Measurements from ENCODE around the gene WDR38. TPM values are rescaled to one million over a fixed set of nuclear protein-coding genes. Genes with fewer than 3 reads are reported as not detected.

Gene WDR38
- total and polyA plus RNA-seq, 4 donors: not detected

DNA sequence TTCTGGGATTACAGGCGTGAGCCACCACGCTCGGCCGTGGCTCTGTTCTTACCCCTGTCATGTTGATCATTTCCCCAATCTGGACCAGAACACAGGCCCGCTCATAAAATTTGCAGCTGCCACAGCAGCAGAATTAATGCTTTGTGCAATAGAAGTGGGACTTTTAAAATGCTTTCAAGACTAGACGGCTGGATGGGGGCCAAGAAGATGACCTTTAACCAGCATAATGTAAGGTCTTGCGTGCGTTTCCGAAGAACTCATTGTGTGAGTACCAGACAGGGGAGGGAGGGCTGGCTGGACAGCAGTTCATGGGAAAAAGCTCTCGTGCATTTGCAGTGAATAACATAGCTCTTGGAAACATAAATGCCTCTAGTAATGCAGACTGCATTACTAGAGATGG, 3.5 kb upstream of the WDR38 start:
- Histone ChIP-seq H3K9ac (ENCODE audit: low read depth in 1 of 2, low read length in 2 of 2) (no peak overlapping the region), H3K27me3 (ENCODE audit: control insufficient read depth in 4 of 4, insufficient read depth in 4 of 4, low read length in 3 of 4) (peaks cover 0 to 4% (median 0%) of the 10 kb centered on the region in 4 donors), H3K4me1 (ENCODE audit: control insufficient read depth in 4 of 4, insufficient read depth in 4 of 4, low read length in 3 of 4) (peaks cover 2 to 13% (median 10%) of the 10 kb centered on the region in 4 donors), H3K36me3 (ENCODE audit: control insufficient read depth in 4 of 4, insufficient read depth in 3 of 4, low read depth in 1 of 4, low read length in 3 of 4) (no peaks in the 10 kb centered on the region), H3K27ac (ENCODE audit: low read depth in 1 of 2, low read length in 2 of 2) (no peak overlapping the region), H3K9me3 (ENCODE audit: control insufficient read depth in 4 of 4, low read length in 3 of 4) (no peaks in the 10 kb centered on the region), H3K4me3 (ENCODE audit: low read depth in 1 of 3, low read length in 3 of 3) (no peak overlapping the region)
- 55% methylated on average over 10 of the region's 10 CpGs for WGBS
- no peak for DNase-seq (ENCODE audit: low spot score)
- TF ChIP-seq EGR1 (IDR thresholded peaks at IDR 0.05; ENCODE audit: low read depth in 2 of 2): no peak
- no peak for TF ChIP-seq RAD21 (IDR thresholded peaks at IDR 0.05)
- no peak for TF ChIP-seq TAF1 (conservative IDR thresholded peaks at IDR 0.05)
- TF ChIP-seq REST (IDR thresholded peaks at IDR 0.05): no peak
- TF ChIP-seq, protein P1, sequence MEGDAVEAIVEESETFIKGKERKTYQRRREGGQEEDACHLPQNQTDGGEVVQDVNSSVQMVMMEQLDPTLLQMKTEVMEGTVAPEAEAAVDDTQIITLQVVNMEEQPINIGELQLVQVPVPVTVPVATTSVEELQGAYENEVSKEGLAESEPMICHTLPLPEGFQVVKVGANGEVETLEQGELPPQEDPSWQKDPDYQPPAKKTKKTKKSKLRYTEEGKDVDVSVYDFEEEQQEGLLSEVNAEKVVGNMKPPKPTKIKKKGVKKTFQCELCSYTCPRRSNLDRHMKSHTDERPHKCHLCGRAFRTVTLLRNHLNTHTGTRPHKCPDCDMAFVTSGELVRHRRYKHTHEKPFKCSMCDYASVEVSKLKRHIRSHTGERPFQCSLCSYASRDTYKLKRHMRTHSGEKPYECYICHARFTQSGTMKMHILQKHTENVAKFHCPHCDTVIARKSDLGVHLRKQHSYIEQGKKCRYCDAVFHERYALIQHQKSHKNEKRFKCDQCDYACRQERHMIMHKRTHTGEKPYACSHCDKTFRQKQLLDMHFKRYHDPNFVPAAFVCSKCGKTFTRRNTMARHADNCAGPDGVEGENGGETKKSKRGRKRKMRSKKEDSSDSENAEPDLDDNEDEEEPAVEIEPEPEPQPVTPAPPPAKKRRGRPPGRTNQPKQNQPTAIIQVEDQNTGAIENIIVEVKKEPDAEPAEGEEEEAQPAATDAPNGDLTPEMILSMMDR (IDR thresholded peaks at IDR 0.05; ENCODE audit: low read depth, low read length, missing input control): no peak
- no peak for TF ChIP-seq YY1 (IDR thresholded peaks at IDR 0.05)
- no peak for TF ChIP-seq ATF3 (IDR thresholded peaks at IDR 0.05)
- TF ChIP-seq NR2F2 (IDR thresholded peaks at IDR 0.05): peak; percentile 58

DNA sequence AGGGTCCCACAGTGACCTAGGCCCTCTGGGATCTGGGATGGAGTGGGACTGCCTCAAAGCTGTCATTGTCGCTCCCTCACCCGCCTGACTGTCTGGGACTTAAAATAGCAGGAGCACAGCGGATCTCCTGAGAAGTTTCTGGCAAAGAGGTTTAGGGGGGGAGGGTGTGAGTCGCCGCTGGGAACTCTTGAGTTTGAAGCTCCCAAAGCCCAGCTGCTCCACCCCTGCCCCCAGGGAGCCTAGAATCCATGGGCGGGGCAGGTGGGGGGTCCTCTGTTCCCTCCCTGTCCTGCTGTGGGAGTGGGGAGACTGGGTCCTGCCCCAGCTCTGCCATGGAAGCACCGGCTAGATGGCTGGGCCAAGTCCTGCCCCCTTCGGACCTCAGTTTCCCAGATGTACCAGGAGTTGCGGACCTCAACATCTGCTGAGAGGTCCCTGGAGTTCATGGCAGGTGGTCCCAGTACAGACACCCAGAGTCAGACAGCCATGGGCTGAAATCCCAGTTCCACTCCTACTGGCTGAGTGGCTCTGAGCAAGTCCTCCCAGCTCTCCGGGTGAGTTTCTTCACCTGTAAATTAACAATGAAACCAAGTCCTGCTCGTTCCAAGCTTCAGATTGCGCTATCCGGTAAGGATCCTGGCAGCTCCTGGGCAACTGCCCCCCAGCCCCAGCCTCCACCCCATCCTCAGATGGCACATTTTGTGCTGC, 985 bp upstream of the WDR38 start:
- Histone ChIP-seq H3K36me3 (ENCODE audit: control insufficient read depth in 4 of 4, insufficient read depth in 3 of 4, low read depth in 1 of 4, low read length in 3 of 4) (peaks cover 0 to 8% (median 3%) of the 10 kb centered on the region in 4 donors), H3K9ac (ENCODE audit: low read depth in 1 of 2, low read length in 2 of 2) (no peak overlapping the region), H3K4me1 (ENCODE audit: control insufficient read depth in 4 of 4, insufficient read depth in 4 of 4, low read length in 3 of 4) (peaks cover 2 to 13% (median 10%) of the 10 kb centered on the region in 4 donors), H3K27ac (ENCODE audit: low read depth in 1 of 2, low read length in 2 of 2) (no peak overlapping the region), H3K27me3 (ENCODE audit: control insufficient read depth in 4 of 4, insufficient read depth in 4 of 4, low read length in 3 of 4) (peaks cover 0 to 4% (median 0%) of the 10 kb centered on the region in 4 donors), H3K4me3 (ENCODE audit: low read depth in 1 of 3, low read length in 3 of 3) (no peak overlapping the region), H3K9me3 (ENCODE audit: control insufficient read depth in 4 of 4, low read length in 3 of 4) (no peaks in the 10 kb centered on the region)
- TF ChIP-seq TAF1 (conservative IDR thresholded peaks at IDR 0.05): no peak
- TF ChIP-seq GABPA (IDR thresholded peaks at IDR 0.05 in 1 of 2, conservative IDR thresholded peaks at IDR 0.05 in 1 of 2): no peak
- TF ChIP-seq YY1 (IDR thresholded peaks at IDR 0.05): no peak
- TF ChIP-seq HNF4A (conservative IDR thresholded peaks at IDR 0.05): no peak
- no peak for TF ChIP-seq FOXA2 (IDR thresholded peaks at IDR 0.05)
- TF ChIP-seq, protein P1 (IDR thresholded peaks at IDR 0.05; ENCODE audit: low read depth, low read length, missing input control): no peak
- TF ChIP-seq RXRA (IDR thresholded peaks at IDR 0.05): no peak
- no peak for TF ChIP-seq REST (IDR thresholded peaks at IDR 0.05)
- TF ChIP-seq FOXA1 (IDR thresholded peaks at IDR 0.05): no peak
- TF ChIP-seq HNF4G (IDR thresholded peaks at IDR 0.05): no peak
- no peak for TF ChIP-seq EGR1 (IDR thresholded peaks at IDR 0.05; ENCODE audit: low read depth in 2 of 2)
- TF ChIP-seq, protein P2, sequence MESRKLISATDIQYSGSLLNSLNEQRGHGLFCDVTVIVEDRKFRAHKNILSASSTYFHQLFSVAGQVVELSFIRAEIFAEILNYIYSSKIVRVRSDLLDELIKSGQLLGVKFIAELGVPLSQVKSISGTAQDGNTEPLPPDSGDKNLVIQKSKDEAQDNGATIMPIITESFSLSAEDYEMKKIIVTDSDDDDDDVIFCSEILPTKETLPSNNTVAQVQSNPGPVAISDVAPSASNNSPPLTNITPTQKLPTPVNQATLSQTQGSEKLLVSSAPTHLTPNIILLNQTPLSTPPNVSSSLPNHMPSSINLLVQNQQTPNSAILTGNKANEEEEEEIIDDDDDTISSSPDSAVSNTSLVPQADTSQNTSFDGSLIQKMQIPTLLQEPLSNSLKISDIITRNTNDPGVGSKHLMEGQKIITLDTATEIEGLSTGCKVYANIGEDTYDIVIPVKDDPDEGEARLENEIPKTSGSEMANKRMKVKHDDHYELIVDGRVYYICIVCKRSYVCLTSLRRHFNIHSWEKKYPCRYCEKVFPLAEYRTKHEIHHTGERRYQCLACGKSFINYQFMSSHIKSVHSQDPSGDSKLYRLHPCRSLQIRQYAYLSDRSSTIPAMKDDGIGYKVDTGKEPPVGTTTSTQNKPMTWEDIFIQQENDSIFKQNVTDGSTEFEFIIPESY (IDR thresholded peaks at IDR 0.05): no peak
- TF ChIP-seq SP1 (IDR thresholded peaks at IDR 0.05): no peak
- WGBS: 67% methylated on average over 13 of the region's 13 CpGs
- no peak for DNase-seq (ENCODE audit: low spot score)

Measured in liver (tissue), 9 donors.